Suprapubic skin (tissue), 3 donors: Measurements from ENCODE around the gene ART3.

Experiments used
- CTCF ChIP-seq, 2 donors: fragments of 200-600 bp in 1 of 2; fragments of 450-650 bp in 1 of 2; sonication (generic) in 1 of 2; IDR thresholded peaks; one replicate each; pipeline ENCODE4 v1.5.1; 2016 to 2019; ENCODE audit warnings: antibody characterized with exemption in 2 of 2, mild to moderate bottlenecking in 1 of 2, moderate library complexity in 1 of 2
- POLR2A ChIP-seq, 2 donors: fragments of 450-650 bp; IDR thresholded peaks; one replicate each; pipeline ENCODE4 v1.6.1; 2017; ENCODE audit warnings: antibody characterized with exemption in 2 of 2, mild to moderate bottlenecking in 2 of 2, moderate library complexity in 2 of 2

DNA sequence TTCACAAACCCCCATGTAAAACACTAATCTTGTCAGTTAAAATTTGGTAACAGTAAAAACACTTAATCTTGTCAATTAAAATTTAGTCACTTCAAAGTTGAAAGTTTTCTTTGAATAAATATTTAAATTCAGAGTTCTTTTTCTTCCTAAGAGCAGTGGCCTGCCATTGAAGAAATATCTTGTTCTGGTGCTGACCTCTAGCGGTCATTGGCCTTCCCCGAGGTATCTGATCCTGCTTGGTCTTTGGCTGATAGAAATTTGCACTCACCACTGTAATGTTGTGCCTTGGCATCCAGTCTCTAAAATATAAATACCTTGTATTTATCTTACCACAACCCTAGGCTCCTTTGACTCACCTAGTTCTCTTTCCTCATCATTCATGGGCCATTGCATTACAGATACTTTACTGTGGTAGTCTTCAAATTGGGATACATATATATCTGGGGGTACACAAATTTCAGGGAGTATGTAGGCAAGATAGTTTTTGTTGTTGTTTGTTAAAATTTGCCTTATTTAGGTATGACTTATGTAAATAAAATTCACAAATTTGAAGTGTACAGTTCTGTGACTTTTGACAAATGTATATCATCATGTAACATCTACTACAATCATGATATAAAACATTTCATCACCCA lies 6.7 kb upstream of the ART3 start:
- peak; percentile 26 to 77 for TF ChIP-seq CTCF (IDR thresholded peaks at IDR 0.05)
- no peak for TF ChIP-seq POLR2A (IDR thresholded peaks at IDR 0.05)
